ENCODE measurements around the gene TPM4.

TPM4 gene

DNA sequence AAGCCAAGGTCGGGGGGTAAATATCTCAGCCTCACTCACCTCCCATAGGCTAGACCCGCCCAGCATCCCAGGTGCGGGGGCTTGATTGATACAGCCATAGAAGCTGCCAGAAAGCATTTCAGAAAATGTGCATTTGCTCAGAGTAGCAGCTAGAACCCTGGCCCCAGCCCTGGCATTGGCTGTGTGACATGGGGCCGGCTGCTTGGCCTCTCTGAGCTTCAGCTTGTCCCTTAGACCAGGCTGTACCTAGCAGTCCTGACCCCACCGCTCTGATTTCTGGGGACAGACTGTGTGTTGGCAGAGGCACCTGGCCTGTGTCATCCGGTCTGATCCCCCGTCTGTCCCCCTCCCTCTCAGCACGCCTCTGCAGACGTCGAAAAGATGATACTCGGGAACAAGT is 50.8 kb downstream of the TPM4 start:
- DNase-seq (ENCODE audit: low read depth): no peak
- no peak overlapping the region for H3K4me3 ChIP-seq (replicated peaks; ENCODE audit: low read depth, low read length)
- TF ChIP-seq, protein P1, sequence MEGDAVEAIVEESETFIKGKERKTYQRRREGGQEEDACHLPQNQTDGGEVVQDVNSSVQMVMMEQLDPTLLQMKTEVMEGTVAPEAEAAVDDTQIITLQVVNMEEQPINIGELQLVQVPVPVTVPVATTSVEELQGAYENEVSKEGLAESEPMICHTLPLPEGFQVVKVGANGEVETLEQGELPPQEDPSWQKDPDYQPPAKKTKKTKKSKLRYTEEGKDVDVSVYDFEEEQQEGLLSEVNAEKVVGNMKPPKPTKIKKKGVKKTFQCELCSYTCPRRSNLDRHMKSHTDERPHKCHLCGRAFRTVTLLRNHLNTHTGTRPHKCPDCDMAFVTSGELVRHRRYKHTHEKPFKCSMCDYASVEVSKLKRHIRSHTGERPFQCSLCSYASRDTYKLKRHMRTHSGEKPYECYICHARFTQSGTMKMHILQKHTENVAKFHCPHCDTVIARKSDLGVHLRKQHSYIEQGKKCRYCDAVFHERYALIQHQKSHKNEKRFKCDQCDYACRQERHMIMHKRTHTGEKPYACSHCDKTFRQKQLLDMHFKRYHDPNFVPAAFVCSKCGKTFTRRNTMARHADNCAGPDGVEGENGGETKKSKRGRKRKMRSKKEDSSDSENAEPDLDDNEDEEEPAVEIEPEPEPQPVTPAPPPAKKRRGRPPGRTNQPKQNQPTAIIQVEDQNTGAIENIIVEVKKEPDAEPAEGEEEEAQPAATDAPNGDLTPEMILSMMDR (IDR thresholded peaks at IDR 0.05; ENCODE audit: low read length, missing control alignments): no peak

DNA sequence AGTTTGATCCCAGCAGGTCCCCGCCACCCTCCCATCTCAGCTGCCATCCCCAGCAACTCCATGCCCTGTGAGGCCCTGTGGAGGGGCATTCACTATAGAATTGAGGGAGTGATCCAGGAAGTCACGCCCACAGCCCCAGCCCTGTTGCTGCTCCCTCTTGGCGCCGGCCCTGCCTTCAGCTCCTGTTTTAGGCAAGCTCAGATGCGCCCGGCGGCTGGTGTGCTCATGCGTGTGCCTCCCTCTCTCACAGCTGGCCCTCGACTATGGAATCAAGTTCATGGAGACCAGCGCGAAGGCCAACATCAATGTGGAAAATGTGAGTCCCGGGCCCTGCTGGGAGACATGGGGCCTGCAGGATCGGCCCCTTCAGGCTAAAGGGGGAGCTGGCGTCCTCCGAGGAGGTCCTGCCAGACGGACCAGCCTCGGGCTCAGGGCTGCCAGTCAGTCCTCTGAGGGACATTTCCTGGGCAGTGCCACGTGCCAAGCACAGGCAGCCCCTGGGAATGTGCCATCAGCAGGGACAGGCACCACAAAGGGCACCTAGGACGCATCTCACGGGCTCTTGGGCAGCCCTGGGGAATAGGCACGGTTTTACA is 51.6 kb downstream of the TPM4 start:
- TF ChIP-seq, protein P1 (IDR thresholded peaks at IDR 0.05; ENCODE audit: low read length, missing control alignments): no peak
- DNase-seq (ENCODE audit: low read depth): no peak

GRCh38 chr19:16131648-16132047 is 55.4 kb downstream of the TPM4 start:
- H3K4me3 ChIP-seq (replicated peaks; ENCODE audit: low read depth, low read length): no peak overlapping the region
- TF ChIP-seq, protein P1 (IDR thresholded peaks at IDR 0.05; ENCODE audit: low read length, missing control alignments): no peak
- no peak for DNase-seq (ENCODE audit: low read depth)

More for the DNA sequence above, 51.6 kb downstream of the TPM4 start:
- H3K4me3 ChIP-seq (replicated peaks; ENCODE audit: low read depth, low read length): no peak overlapping the region

DNA sequence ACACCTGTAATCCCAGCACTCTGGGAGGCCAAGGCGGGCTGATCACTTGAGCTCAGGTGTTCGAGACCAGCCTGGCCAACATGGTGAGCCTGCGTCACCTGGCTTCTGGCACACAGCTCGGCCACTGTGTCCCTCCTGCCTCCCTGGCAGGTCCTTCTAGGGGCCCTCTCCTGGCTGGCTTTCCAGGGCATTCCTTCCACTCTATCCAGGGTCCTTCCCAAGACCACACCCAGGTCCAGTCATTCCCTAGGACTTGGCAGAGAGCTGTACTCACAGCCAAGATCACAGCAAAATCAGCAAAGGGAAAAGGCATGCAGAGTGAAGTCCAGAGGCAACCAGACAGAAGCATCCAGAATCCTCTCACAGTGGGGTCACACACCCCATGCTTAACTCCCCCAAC is 57.5 kb downstream of the TPM4 start:
- DNase-seq (ENCODE audit: low read depth): no peak
- TF ChIP-seq, protein P1 (IDR thresholded peaks at IDR 0.05; ENCODE audit: low read length, missing control alignments): no peak
- H3K4me3 ChIP-seq (replicated peaks; ENCODE audit: low read depth, low read length): no peak overlapping the region

DNA sequence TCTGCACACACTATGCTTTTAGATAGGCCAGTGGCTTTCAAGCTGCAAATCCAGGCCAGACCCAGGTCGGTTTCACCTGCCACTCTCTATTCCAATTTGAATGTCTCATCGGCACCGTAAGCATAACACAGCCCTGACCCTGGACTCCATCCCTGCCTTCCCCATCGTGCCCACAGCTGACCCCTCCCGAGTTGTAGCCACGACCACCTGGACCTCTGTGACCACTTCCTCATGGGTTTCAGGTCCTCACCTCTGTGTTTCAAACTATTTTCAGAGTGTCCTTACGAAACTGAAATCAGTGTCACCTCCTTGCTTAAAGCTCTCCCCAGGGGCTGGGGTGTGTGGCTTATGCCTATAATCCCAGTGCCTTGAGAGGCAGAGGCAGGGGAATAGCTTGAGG is 58.2 kb downstream of the TPM4 start:
- no peak overlapping the region for H3K4me3 ChIP-seq (replicated peaks; ENCODE audit: low read depth, low read length)
- TF ChIP-seq, protein P1 (IDR thresholded peaks at IDR 0.05; ENCODE audit: low read length, missing control alignments): no peak
- no peak for DNase-seq (ENCODE audit: low read depth)

DNA sequence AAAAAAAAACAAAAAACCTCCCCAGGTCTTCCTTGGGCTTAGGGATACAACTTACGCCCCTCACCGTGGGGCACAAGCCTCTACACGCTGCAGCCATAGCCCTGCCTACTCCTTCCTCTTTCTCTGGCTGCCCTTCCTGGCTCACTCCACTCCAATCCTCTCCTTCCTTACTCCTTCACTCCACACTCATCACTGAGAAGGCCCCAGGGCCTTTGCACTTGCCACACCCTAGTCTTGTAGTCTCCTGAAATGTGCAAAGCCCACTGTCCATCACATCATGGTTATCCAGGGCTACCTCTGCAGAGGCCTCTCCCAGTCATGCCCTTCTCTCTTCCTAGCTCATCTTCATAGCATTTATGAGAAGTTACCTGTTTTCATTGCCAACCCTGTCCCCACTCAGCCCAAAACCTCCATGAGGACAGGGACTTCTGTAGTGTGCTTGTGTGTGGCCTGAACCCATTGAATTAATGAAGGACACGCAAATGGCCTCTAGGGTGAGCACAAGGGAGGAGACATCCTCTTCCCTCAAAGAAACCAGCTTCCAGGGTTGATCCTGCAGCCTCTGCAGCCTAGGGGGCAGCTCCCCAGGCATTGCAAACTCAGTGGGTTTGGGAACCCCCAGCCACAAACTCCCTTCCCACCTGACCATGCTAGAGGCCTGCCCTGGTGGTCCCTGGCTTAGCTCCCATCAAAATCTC is 59.3 kb downstream of the TPM4 start:
- TF ChIP-seq, protein P1 (IDR thresholded peaks at IDR 0.05; ENCODE audit: low read length, missing control alignments): no peak
- no peak for DNase-seq (ENCODE audit: low read depth)
- no peak overlapping the region for H3K4me3 ChIP-seq (replicated peaks; ENCODE audit: low read depth, low read length)
